Measurements from ENCODE around the gene MGAT4C. TPM values are rescaled to one million over a fixed set of nuclear protein-coding genes. Genes with fewer than 3 reads are reported as not detected.

Gene MGAT4C
- total RNA-seq, 1 experiment from 2014 or later = not detected

DNA sequence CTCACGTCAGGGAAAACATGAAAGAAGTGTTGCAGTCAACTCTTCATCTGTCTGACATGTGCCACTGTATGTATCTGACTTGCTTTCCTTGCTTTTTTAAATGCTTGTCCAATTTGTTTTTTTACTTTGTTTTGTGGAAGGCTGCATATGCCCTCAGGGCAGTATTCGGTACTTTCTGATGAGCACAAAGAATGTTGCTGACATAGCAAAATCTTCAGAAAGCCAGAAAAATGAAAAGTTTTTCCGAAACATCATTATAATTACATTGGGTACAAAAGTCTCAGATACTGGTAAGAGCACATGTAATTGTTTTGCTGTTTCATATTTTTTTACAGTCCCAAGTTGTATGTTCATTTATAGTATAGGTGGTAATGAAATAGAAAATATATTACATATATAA lies 237.8 kb downstream of the MGAT4C start:
- Mint-ChIP-seq H3K4me3 (ENCODE audit: unreplicated experiment) (no peak overlapping the region), H3K27ac (ENCODE audit: low read depth, unreplicated experiment) (no peak overlapping the region), H3K9me3 (ENCODE audit: unreplicated experiment) (peaks cover 7% of the 10 kb centered on the region), H3K36me3 (ENCODE audit: insufficient read depth, unreplicated experiment) (no peaks in the 10 kb centered on the region), H3K4me1 (ENCODE audit: insufficient read depth, unreplicated experiment) (no peaks in the 10 kb centered on the region), H3K27me3 (ENCODE audit: insufficient read depth, unreplicated experiment) (no peaks in the 10 kb centered on the region)
- intact Hi-C loops (cut with micrococcal nuclease) = no loop called here
- BruUV-seq (replicated peaks) = no TSS peak
- POLR2A ChIA-PET = interaction anchor here (0.6 kb wide), 1 partner anchor 302 kb away, joined by 3 read pairs; no protein-coding TSS in a partner anchor
- CTCF ChIA-PET = interaction anchor here (0.6 kb wide), 1 partner anchor 1219 kb away, joined by 3 read pairs; no protein-coding TSS in a partner anchor
- TF ChIP-seq, protein P1, sequence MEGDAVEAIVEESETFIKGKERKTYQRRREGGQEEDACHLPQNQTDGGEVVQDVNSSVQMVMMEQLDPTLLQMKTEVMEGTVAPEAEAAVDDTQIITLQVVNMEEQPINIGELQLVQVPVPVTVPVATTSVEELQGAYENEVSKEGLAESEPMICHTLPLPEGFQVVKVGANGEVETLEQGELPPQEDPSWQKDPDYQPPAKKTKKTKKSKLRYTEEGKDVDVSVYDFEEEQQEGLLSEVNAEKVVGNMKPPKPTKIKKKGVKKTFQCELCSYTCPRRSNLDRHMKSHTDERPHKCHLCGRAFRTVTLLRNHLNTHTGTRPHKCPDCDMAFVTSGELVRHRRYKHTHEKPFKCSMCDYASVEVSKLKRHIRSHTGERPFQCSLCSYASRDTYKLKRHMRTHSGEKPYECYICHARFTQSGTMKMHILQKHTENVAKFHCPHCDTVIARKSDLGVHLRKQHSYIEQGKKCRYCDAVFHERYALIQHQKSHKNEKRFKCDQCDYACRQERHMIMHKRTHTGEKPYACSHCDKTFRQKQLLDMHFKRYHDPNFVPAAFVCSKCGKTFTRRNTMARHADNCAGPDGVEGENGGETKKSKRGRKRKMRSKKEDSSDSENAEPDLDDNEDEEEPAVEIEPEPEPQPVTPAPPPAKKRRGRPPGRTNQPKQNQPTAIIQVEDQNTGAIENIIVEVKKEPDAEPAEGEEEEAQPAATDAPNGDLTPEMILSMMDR (IDR thresholded peaks at IDR 0.05; ENCODE audit: unreplicated experiment) = no peak
- no peak for DNase-seq (ENCODE audit: unreplicated experiment)

GRCh38 chr12:86015026-86015425 lies 241.2 kb downstream of the MGAT4C start:
- Mint-ChIP-seq H3K4me1 (ENCODE audit: insufficient read depth, unreplicated experiment) (no peaks in the 10 kb centered on the region), H3K27ac (ENCODE audit: low read depth, unreplicated experiment) (no peak overlapping the region), H3K27me3 (ENCODE audit: insufficient read depth, unreplicated experiment) (no peaks in the 10 kb centered on the region), H3K4me3 (ENCODE audit: unreplicated experiment) (no peak overlapping the region), H3K36me3 (ENCODE audit: insufficient read depth, unreplicated experiment) (no peaks in the 10 kb centered on the region), H3K9me3 (ENCODE audit: unreplicated experiment) (peaks cover 7% of the 10 kb centered on the region)
- POLR2A ChIA-PET = no interaction called here
- TF ChIP-seq, protein P1 (IDR thresholded peaks at IDR 0.05; ENCODE audit: unreplicated experiment) = no peak
- no peak for DNase-seq (ENCODE audit: unreplicated experiment)
- CTCF ChIA-PET = interaction anchor here (0.7 kb wide), 2 partner anchors 311 to 1429 kb away, joined by 4 to 5 read pairs; no protein-coding TSS in a partner anchor
- intact Hi-C loops (cut with micrococcal nuclease) = no loop called here
- no TSS peak for BruUV-seq (replicated peaks)

GRCh38 chr12:86006727-86007126 lies 249.5 kb downstream of the MGAT4C start:
- intact Hi-C loops (cut with micrococcal nuclease) = no loop called here
- H3K9me3 Mint-ChIP-seq (ENCODE audit: unreplicated experiment) = no peaks in the 10 kb centered on the region
- no peak for DNase-seq (ENCODE audit: unreplicated experiment)
- CTCF ChIA-PET = no interaction called here
- H3K36me3 Mint-ChIP-seq (ENCODE audit: insufficient read depth, unreplicated experiment) = no peaks in the 10 kb centered on the region
- BruUV-seq (replicated peaks) = no TSS peak
- TF ChIP-seq, protein P1 (IDR thresholded peaks at IDR 0.05; ENCODE audit: unreplicated experiment) = no peak
- H3K27me3 Mint-ChIP-seq (ENCODE audit: insufficient read depth, unreplicated experiment) = no peaks in the 10 kb centered on the region
- H3K27ac Mint-ChIP-seq (ENCODE audit: low read depth, unreplicated experiment) = no peak overlapping the region
- H3K4me1 Mint-ChIP-seq (ENCODE audit: insufficient read depth, unreplicated experiment) = peaks cover 4% of the 10 kb centered on the region
- POLR2A ChIA-PET = no interaction called here
- H3K4me3 Mint-ChIP-seq (ENCODE audit: unreplicated experiment) = no peak overlapping the region

- TF ChIP-seq, protein P1 (IDR thresholded peaks at IDR 0.05; ENCODE audit: unreplicated experiment) = no peak
- no peaks in the 10 kb centered on the region for H3K36me3 Mint-ChIP-seq (ENCODE audit: insufficient read depth, unreplicated experiment)
- no peak overlapping the region for H3K4me3 Mint-ChIP-seq (ENCODE audit: unreplicated experiment)
- H3K4me1 Mint-ChIP-seq (ENCODE audit: insufficient read depth, unreplicated experiment) = peaks cover 13% of the 10 kb centered on the region
- ChIA-PET CTCF (no interaction called here), POLR2A (no interaction called here)
- BruUV-seq (replicated peaks) = no TSS peak
- no peaks in the 10 kb centered on the region for H3K27me3 Mint-ChIP-seq (ENCODE audit: insufficient read depth, unreplicated experiment)
- intact Hi-C loops (cut with micrococcal nuclease) = no loop called here
- no peak for DNase-seq (ENCODE audit: unreplicated experiment)
- H3K27ac Mint-ChIP-seq (ENCODE audit: low read depth, unreplicated experiment) = no peak overlapping the region
- peaks cover 9% of the 10 kb centered on the region for H3K9me3 Mint-ChIP-seq (ENCODE audit: unreplicated experiment)
Measured at GRCh38 chr12:85998074-85998473, 258.1 kb downstream of the MGAT4C start.

All from MCF 10A (cell line).